H9 (cell line): ENCODE data around the gene CYP17A1. TPM values are rescaled to one million over a fixed set of nuclear protein-coding genes. Genes with fewer than 3 reads are reported as not detected.

Experiments used
- DNase-seq: peaks from one replicate; pipeline ENCODE4 v3.0.0-alpha.2; 2017
- H2AFZ ChIP-seq: one replicate; pipeline ENCODE4 v1.6.1; 2013; ENCODE audit warnings: mild to moderate bottlenecking, low read length, control low read depth, moderate library complexity
- H2AK5ac ChIP-seq: 2 replicates; pipeline ENCODE4 v1.6.1; 2013; ENCODE audit warnings: low read length, control low read depth, mixed read lengths; ENCODE audit not compliant: insufficient read length
- H2BK120ac ChIP-seq: one replicate; pipeline ENCODE4 v1.6.1; 2013; ENCODE audit warnings: low read depth, mild to moderate bottlenecking, low read length, control low read depth, inconsistent platforms; ENCODE audit not compliant: poor library complexity, severe bottlenecking
- H2BK12ac ChIP-seq: 2 replicates; pipeline ENCODE4 v1.6.1; 2013; ENCODE audit warnings: low read length, control low read depth, mixed read lengths, low read depth; ENCODE audit not compliant: insufficient read length
- H2BK15ac ChIP-seq: 2 replicates; pipeline ENCODE4 v1.6.1; 2013; ENCODE audit warnings: low read depth, low read length, control low read depth
- H2BK20ac ChIP-seq: one replicate; pipeline ENCODE4 v1.6.1; 2013; ENCODE audit warnings: low read depth, mild to moderate bottlenecking, low read length, control low read depth, inconsistent platforms; ENCODE audit not compliant: poor library complexity, severe bottlenecking
- H2BK5ac ChIP-seq: 2 replicates; pipeline ENCODE4 v1.6.1; 2013; ENCODE audit warnings: low read length, control low read depth, mixed read lengths; ENCODE audit not compliant: insufficient read length
- H3K14ac ChIP-seq: 2 replicates; pipeline ENCODE4 v1.6.1; 2013; ENCODE audit warnings: low read length, control low read depth; ENCODE audit not compliant: insufficient read depth
- H3K18ac ChIP-seq: 2 replicates; pipeline ENCODE4 v1.6.1; 2013; ENCODE audit warnings: low read depth, mild to moderate bottlenecking, mixed read lengths, low read length, control low read depth; ENCODE audit not compliant: insufficient read length
- H3K23ac ChIP-seq: 2 replicates; pipeline ENCODE4 v1.6.1; 2013; ENCODE audit warnings: low read length, control low read depth, mixed read lengths, low read depth; ENCODE audit not compliant: insufficient read length
- H3K23me2 ChIP-seq: 2 replicates; pipeline ENCODE4 v1.6.1; 2013; ENCODE audit warnings: low read depth, mild to moderate bottlenecking, mixed read lengths, low read length, control low read depth; ENCODE audit not compliant: insufficient read length, poor library complexity, severe bottlenecking
- H3K27ac ChIP-seq: 2 replicates; pipeline ENCODE4 v1.5.1; 2013; ENCODE audit warnings: low read length, control low read depth, mixed read lengths, low read depth; ENCODE audit not compliant: insufficient read length
- H3K27me3 ChIP-seq: 2 replicates; pipeline ENCODE4 v1.6.1; 2013; ENCODE audit warnings: low read length, control low read depth, inconsistent platforms; ENCODE audit not compliant: insufficient read depth
- H3K4ac ChIP-seq: 2 replicates; pipeline ENCODE4 v1.6.1; 2013; ENCODE audit warnings: low read depth, mild to moderate bottlenecking, control low read depth, inconsistent platforms, low read length, moderate library complexity
- H3K4me1 ChIP-seq: 2 replicates; pipeline ENCODE4 v1.6.1; 2013; ENCODE audit warnings: low read length, control low read depth, inconsistent platforms; ENCODE audit not compliant: insufficient read depth
- H3K4me2 ChIP-seq: 2 replicates; pipeline ENCODE4 v1.6.1; 2013; ENCODE audit warnings: low read length, control low read depth, mixed read lengths; ENCODE audit not compliant: insufficient read length, insufficient read depth
- H3K56ac ChIP-seq: 2 replicates; pipeline ENCODE4 v1.6.1; 2013; ENCODE audit warnings: low read depth, mild to moderate bottlenecking, mixed read lengths, low read length, control low read depth; ENCODE audit not compliant: insufficient read length
- H3K79me1 ChIP-seq: 2 replicates; pipeline ENCODE4 v1.6.1; 2013; ENCODE audit warnings: low read depth, mild to moderate bottlenecking, moderate library complexity, low read length, control low read depth, inconsistent platforms; ENCODE audit not compliant: insufficient read depth, poor library complexity, severe bottlenecking
- H3K79me2 ChIP-seq: 2 replicates; pipeline ENCODE4 v1.6.1; 2013; ENCODE audit warnings: low read length, control low read depth, inconsistent platforms; ENCODE audit not compliant: insufficient read depth
- H3K9ac ChIP-seq: 2 replicates; pipeline ENCODE4 v1.6.1; 2013; ENCODE audit warnings: low read length, control low read depth, mixed read lengths; ENCODE audit not compliant: insufficient read length; ENCODE audit errors: extremely low read depth
- H3K9me3 ChIP-seq: one replicate; pipeline ENCODE4 v1.6.1; 2013; ENCODE audit warnings: low read depth, low read length, inconsistent platforms; ENCODE audit not compliant: control insufficient read depth
- H3T11ph ChIP-seq: one replicate; pipeline ENCODE4 v1.6.1; 2013; ENCODE audit warnings: mild to moderate bottlenecking, low read length, control low read depth, inconsistent platforms
- H4K20me1 ChIP-seq: one replicate; pipeline ENCODE4 v1.6.1; 2013; ENCODE audit not compliant: control insufficient read depth, insufficient read length, insufficient read depth
- H4K5ac ChIP-seq: 2 replicates; pipeline ENCODE4 v1.6.1; 2013; ENCODE audit warnings: low read depth, mild to moderate bottlenecking, mixed read lengths, low read length, control low read depth; ENCODE audit not compliant: insufficient read length
- H4K8ac ChIP-seq: replicated peaks from 2 replicates; pipeline ENCODE4 v1.6.1; 2013; ENCODE audit warnings: low read length, control low read depth, mixed read lengths, low read depth; ENCODE audit not compliant: insufficient read length
- H4K91ac ChIP-seq: 2 replicates; pipeline ENCODE4 v1.6.1; 2013; ENCODE audit warnings: low read depth, mild to moderate bottlenecking, moderate library complexity, mixed read lengths, low read length, control low read depth; ENCODE audit not compliant: insufficient read length
- H3K27ac Mint-ChIP-seq, 3 experiments: 2 replicates in 2 of 3; 3 replicates in 1 of 3; pipeline ENCODE4 v1.8.0; 2020 to 2021; ENCODE audit warnings: mixed read lengths in 3 of 3, mild to moderate bottlenecking in 1 of 3, moderate library complexity in 1 of 3
- H3K27me3 Mint-ChIP-seq: 2 replicates; pipeline ENCODE4 v1.8.0; 2021; ENCODE audit warnings: low read depth, mild to moderate bottlenecking, moderate library complexity, mixed read lengths
- H3K36me3 Mint-ChIP-seq, 3 experiments: 2 replicates in 2 of 3; 3 replicates in 1 of 3; pipeline ENCODE4 v1.8.0; 2020 to 2021; ENCODE audit warnings: low read depth in 3 of 3, mixed read lengths in 3 of 3; ENCODE audit not compliant: insufficient read depth in 1 of 3
- H3K4me1 Mint-ChIP-seq, 2 experiments: 2 replicates each; pipeline ENCODE4 v1.8.0; 2020; ENCODE audit warnings: mixed read lengths in 2 of 2
- H3K4me3 Mint-ChIP-seq, 2 experiments: 2 replicates in 1 of 2; 3 replicates in 1 of 2; pipeline ENCODE4 v1.8.0; 2020 to 2021; ENCODE audit warnings: mild to moderate bottlenecking in 2 of 2, mixed read lengths in 2 of 2, moderate library complexity in 1 of 2
- H3K9me3 Mint-ChIP-seq, 2 experiments: 2 replicates in 1 of 2; 3 replicates in 1 of 2; pipeline ENCODE4 v1.8.0; 2020; ENCODE audit warnings: mild to moderate bottlenecking in 2 of 2, mixed read lengths in 2 of 2, moderate library complexity in 1 of 2
- WGBS: extraction: QIAGEN DNeasy Blood & Tissue Kit; methylation state at CpG from one replicate; pipeline ENCODE4 v1.1.7; 2013; ENCODE audit warnings: missing lambda C conversion rate, low lambda C conversion rate, mixed read lengths; ENCODE audit not compliant: insufficient read length; ENCODE audit errors: extremely low coverage; 5-methylcytosine and 5-hydroxymethylcytosine counted together
- total RNA-seq: library from RNA; stranded (reverse); gene quantifications from 2 replicates; pipeline ENCODE4 v1.2.1, GENCODE V29; 2021
- TF ChIP-seq, protein P1 (sequence below): fragments of 200-600 bp; sonication (generic); conservative IDR thresholded peaks from 3 replicates; pipeline ENCODE4 v1.8.0; 2021; ENCODE audit warnings: antibody characterized with exemption, mild to moderate bottlenecking

Gene CYP17A1
- total RNA-seq, 1 experiment from 2014 or later: not detected

DNA sequence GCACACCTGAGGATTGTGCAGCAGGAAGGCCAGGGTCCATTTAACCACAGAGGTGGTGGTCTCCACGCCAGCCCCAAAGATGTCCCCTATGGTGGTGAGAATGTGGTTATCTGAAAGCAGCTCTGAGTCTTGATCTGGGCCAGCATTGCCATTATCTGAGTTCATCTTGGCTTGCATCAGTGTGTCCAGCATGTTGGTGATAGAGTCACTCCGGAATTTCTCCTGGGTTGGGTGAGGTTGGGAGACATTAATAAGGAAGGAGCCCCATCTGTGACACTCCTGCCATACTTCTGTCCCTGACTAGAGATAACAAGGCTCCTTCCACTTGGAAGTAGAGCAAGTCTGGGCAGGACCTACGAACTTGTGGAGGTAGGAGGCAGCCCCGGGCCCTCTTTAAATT lies 4.2 kb downstream of the CYP17A1 start:
- Histone ChIP-seq H4K8ac (no peak overlapping the region), H3K4ac (no peak overlapping the region), H4K5ac (no peak overlapping the region), H3K27ac (no peak overlapping the region), H2AFZ (no peak overlapping the region), H3K4me2 (no peak overlapping the region), H2AK5ac (no peak overlapping the region), H3K23me2 (no peaks in the 10 kb centered on the region), H3K9ac (no peak overlapping the region), H3K23ac (no peak overlapping the region), H3K79me1 (no peaks in the 10 kb centered on the region), H2BK120ac (no peak overlapping the region), H2BK15ac (no peak overlapping the region), H3T11ph (no peak overlapping the region), H4K20me1 (no peaks in the 10 kb centered on the region), H3K18ac (no peak overlapping the region), H4K91ac (no peak overlapping the region), H2BK5ac (no peak overlapping the region), H3K14ac (no peak overlapping the region), H3K9me3 (peaks cover 5% of the 10 kb centered on the region), H2BK12ac (no peak overlapping the region), H3K27me3 (no peaks in the 10 kb centered on the region), H2BK20ac (no peak overlapping the region), H3K79me2 (no peaks in the 10 kb centered on the region), H3K4me1 (no peaks in the 10 kb centered on the region), H3K56ac (no peak overlapping the region)
- H3K4me1 Mint-ChIP-seq: peaks cover 3% of the 10 kb centered on the region in 2 experiments; a peak in 2 of 4 replicates
- H3K27me3 Mint-ChIP-seq: peaks cover 5% of the 10 kb centered on the region
- TF ChIP-seq, protein P1, sequence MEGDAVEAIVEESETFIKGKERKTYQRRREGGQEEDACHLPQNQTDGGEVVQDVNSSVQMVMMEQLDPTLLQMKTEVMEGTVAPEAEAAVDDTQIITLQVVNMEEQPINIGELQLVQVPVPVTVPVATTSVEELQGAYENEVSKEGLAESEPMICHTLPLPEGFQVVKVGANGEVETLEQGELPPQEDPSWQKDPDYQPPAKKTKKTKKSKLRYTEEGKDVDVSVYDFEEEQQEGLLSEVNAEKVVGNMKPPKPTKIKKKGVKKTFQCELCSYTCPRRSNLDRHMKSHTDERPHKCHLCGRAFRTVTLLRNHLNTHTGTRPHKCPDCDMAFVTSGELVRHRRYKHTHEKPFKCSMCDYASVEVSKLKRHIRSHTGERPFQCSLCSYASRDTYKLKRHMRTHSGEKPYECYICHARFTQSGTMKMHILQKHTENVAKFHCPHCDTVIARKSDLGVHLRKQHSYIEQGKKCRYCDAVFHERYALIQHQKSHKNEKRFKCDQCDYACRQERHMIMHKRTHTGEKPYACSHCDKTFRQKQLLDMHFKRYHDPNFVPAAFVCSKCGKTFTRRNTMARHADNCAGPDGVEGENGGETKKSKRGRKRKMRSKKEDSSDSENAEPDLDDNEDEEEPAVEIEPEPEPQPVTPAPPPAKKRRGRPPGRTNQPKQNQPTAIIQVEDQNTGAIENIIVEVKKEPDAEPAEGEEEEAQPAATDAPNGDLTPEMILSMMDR: no peak
- no peak for DNase-seq
- H3K27ac Mint-ChIP-seq: no peak overlapping the region
- WGBS: no CpG with 5 or more reads among the region's 4 CpGs
- H3K9me3 Mint-ChIP-seq: peaks cover 8% of the 10 kb centered on the region in 2 experiments
- H3K4me3 Mint-ChIP-seq: no peak overlapping the region
- peaks cover 3 to 9% (median 4%) of the 10 kb centered on the region in 3 experiments; a peak in 4 of 7 replicates for H3K36me3 Mint-ChIP-seq
